ENCODE results near the gene PLXNA2.

The PLXNA2 gene

DNA sequence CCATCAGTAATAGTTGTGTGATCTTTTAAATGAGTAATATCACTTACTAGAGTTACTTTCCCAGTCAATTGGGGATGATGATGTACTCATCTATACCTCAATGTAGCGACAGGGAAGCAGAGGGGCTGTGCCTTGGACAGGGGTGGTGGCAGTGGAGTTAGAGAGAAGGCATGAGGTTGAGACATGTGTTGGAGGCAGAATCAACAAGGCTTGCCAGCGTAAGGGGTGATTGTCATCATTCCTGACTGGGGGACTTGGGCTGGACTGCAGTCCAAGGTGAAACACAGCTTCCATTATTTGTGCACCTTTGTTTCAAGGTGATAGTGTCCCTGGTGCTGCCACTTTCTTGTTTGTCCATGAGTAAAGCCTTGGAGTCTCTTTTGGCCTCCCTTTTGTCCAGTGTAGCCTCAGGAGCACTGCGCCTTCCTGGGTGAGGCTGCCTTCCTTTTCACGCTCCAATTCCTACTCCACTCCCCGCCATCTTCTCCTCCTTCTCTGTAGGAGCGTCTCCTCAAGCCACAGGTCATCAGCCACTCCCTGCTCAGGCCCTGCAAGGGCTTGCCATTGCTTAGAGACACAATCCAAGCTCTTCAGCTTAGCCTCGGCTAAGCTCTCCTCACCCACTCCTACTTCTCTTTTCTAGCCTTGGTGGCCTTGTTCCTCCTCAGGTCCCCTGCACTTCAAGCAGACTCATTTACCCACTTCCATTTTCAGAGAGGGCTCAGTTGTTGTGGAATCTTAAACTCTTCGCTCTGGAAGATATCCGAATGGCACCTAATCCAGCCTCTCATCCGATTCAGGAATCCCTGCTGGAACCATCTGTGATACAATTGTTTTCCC is 255.6 kb downstream of the PLXNA2 start:
- no peak for TF ChIP-seq GATA2 (IDR thresholded peaks at IDR 0.05; ENCODE audit: low read depth, low read length)
- no peak for TF ChIP-seq GATA3 (IDR thresholded peaks at IDR 0.05; ENCODE audit: low read depth, low read length)

DNA sequence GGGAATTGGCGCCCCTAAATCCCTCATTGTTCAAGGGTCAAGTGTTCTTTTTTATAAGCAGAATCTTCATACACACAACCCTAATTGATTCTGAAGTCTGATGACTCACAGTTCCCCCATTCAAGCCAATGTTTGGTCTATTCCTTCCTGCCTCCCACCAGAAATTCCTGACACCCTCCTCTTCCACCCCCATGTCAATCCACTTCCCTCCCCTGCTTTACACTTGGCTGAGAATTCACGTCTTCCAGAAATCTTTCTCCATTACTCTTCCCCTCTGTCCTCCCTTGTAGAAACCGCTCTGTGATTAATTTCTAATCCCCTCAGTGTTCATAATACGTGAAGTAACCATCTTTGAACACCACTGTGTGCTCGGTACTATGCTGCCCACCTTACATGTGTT is 257.0 kb downstream of the PLXNA2 start:
- no peak for TF ChIP-seq GATA3 (IDR thresholded peaks at IDR 0.05; ENCODE audit: low read depth, low read length)
- no peak for TF ChIP-seq GATA2 (IDR thresholded peaks at IDR 0.05; ENCODE audit: low read depth, low read length)

DNA sequence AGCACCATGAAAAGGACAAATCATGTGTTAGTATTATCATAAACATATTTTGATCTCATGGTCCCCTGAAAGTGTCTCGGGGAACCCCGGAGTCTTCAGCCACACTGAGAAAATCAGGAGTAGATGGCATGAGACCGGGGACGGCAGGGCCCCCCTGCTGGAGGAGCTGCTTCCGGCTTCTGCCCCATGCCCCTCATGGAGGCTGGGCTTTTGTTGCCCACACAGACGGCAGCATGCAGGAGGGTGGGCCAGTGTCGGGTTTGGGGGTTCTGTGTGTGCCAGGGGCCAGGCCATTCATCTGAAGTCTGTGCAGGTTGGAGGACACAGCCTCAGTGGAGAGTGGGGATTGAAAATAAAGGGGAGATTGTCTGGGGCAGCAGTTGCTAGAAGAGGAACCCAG is 258.2 kb downstream of the PLXNA2 start:
- no peak for TF ChIP-seq GATA2 (IDR thresholded peaks at IDR 0.05; ENCODE audit: low read depth, low read length)
- no peak for TF ChIP-seq GATA3 (IDR thresholded peaks at IDR 0.05; ENCODE audit: low read depth, low read length)

DNA sequence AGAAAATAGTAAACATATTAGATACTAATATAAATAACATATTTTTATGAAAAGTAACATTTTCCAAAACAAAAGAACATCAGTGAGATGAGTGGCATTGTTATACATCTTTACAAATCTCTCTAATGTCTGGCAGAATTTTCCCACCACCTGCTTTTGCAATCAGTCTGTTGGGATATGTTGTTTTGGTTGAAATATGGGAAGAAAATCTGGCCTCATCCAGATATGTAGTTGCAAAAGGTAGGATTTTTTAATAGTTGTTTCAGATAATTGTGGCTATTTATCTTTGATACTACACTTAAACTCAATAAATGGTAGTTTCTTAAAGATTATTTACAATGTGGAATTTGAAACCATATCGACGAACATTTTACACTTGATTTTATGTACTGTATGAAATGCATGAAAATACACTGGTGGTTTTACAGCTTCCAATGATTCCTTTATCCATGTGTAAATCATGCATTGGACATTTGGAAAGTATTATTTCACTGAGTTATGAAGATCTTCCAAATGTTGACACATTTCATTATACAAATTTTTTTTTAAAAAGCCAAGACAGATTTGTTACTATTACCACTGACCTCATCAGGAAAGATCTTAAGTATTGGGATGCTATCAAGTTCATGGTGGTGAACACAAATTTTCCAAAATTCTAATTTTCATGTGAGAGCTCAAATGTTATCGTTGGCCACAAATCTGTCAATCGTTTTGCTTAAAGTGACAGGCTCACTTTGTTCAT is 259.2 kb downstream of the PLXNA2 start:
- TF ChIP-seq GATA2 (IDR thresholded peaks at IDR 0.05; ENCODE audit: low read depth, low read length) (no peak), GATA3 (IDR thresholded peaks at IDR 0.05; ENCODE audit: low read depth, low read length) (no peak)

DNA sequence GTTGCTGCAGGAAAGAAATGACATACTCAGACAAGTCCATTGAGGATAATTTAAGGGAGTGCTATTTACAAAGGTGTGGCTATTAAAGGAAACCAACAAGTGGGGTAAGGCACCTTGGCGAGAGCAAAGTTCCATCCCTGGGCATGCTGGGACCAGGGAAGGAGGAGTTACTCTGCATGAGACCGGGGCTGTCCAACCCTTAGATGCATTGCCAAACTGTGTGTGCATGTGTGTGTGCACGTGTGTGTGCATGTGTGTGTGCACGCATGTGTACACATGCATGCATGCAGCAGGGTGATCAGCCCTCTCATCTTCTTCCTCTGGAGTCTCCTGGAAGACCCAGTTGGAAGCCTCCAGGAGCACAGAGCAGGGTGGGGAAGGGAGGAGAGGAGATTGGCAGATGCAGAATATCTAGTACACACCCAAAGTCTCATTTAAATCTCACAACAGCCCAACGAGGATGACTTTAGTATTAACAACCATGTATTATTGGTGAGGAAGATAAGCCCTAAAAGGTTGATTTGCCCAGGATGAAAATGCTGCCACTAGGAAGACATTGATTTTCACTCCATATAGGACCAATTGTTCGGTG is 261.0 kb downstream of the PLXNA2 start:
- TF ChIP-seq GATA3 (IDR thresholded peaks at IDR 0.05; ENCODE audit: low read depth, low read length) = no peak

DNA sequence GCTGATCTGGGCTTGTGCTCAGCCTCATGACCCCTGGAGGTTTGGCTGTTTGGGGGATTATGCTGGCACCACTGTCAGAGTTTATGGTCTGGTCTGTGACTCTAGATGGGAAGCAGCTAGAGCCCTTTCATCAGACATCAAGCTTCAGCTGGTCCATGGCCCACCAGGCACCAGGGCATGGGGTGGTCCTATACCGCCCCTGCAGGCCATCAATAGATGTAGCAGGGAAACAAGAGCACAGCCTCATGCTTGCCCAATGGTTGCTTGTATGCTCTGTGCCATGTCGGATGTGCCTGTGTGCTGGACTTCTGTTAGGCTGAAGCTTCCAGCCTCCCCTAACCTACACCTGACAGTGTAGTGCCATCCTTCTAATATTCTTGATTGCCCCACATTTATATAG is 262.2 kb downstream of the PLXNA2 start:
- no peak for TF ChIP-seq GATA3 (IDR thresholded peaks at IDR 0.05; ENCODE audit: low read depth, low read length)
- no peak for TF ChIP-seq GATA2 (IDR thresholded peaks at IDR 0.05; ENCODE audit: low read depth, low read length)

DNA sequence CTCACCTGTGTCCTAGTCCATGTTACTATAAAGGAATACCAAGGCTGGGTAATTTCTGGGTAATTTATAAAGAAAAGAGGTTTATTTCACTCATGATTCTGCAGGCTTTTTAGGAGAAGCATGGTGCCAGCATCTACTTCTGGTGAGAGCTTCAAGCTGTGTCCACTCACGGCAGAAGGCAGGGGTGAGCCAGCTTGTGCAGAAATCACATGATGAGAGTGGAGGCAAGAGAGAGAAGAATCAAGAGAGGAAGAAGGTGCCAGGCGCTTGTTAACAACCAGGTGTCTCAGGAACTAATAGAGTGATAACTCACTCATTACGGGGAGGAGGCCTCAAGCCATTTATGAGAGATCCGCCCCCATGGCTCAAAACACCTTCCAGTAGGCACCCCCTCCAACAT is 265.7 kb downstream of the PLXNA2 start:
- TF ChIP-seq GATA3 (IDR thresholded peaks at IDR 0.05; ENCODE audit: low read depth, low read length) = no peak
- no peak for TF ChIP-seq GATA2 (IDR thresholded peaks at IDR 0.05; ENCODE audit: low read depth, low read length)

DNA sequence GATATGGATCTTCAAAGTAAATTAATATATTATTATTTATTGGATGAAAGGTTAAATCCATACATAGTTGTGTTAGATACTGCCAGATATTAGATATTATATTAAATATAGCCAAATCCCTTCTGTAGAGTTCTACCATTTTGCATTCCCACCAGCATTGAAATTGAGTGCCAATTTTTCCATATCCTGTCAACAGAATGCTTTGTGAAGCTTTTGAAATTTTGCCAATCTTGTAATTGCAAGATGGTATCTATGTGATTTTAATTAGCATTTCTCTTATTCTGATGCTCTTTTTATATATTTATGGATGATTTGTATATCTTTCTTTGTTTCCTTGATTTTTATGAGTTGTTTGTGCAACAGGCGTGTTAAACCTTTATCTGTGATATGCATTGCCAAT is 266.3 kb downstream of the PLXNA2 start:
- TF ChIP-seq GATA2 (IDR thresholded peaks at IDR 0.05; ENCODE audit: low read depth, low read length) (no peak), GATA3 (IDR thresholded peaks at IDR 0.05; ENCODE audit: low read depth, low read length) (no peak)

DNA sequence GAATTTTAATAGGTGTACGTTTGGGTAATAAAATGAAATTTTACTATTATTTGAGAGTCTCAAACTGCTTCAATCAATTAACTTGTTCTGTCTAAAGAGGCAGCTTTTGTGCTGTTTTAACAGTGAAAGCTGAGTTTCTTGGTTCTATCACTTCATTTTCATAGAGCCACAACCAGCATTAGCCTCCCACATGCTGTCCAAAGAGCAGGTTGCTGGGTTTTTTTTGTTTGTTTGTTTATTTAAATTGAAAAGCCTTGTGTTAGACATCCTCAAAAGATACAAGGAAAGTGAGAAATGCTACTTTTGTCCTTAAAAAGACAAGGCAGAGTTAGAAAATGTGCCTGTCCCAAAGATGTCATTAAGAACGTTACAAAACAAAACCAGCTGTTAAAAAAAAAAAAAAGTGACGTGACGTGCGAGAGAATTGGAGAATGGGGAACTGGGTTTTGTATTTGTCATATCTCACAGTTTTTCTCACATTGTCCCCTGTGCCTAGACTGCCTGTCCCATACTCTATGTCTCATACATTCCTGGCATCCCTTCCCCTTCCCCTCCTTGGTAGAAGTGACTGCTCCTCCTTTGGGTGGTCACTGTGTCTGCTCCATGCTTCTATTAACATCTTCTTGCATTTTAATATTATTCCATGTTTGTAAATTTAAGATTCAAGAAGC is 270.2 kb downstream of the PLXNA2 start:
- TF ChIP-seq GATA3 (IDR thresholded peaks at IDR 0.05; ENCODE audit: low read depth, low read length) = no peak
- no peak for TF ChIP-seq GATA2 (IDR thresholded peaks at IDR 0.05; ENCODE audit: low read depth, low read length)

DNA sequence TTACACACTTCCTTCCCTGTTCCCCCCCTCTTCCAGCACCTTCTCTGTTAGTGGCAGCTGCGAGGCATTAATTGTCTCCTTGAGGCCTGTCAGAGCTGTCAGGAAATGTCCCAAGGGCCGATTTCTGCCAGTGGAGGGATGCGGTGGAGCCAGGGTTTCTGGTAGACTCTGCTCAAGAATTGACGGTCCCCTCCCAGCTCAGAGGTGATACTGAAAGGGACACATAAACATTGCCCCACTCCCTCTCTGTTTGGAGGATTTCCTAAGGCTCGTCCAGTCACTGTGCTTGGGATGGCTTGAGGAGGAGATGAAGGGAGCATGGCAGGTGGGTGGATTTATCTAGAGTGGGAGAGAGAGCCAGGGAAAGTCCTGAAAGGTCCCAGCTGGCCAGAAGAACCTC is 271.8 kb downstream of the PLXNA2 start:
- no peak for TF ChIP-seq GATA2 (IDR thresholded peaks at IDR 0.05; ENCODE audit: low read depth, low read length)
- TF ChIP-seq GATA3 (IDR thresholded peaks at IDR 0.05; ENCODE audit: low read depth, low read length) = no peak
